Measurements from ENCODE around the gene SRRM3. TPM values are rescaled to one million over a fixed set of nuclear protein-coding genes. Genes with fewer than 3 reads are reported as not detected.

The SRRM3 gene
- total and polyA plus RNA-seq, 9 of the 15 experiments (the other 6 are each of a cell fraction or from before 2014, with no cell fraction given), result 0.04 to 0.91 (median 0.46) TPM; not detected in 2

GRCh38 chr7:76191783-76192240 lies 9.9 kb upstream of the SRRM3 start (continued):
- no peak for TF ChIP-seq RBFOX2 (IDR thresholded peaks at IDR 0.05; ENCODE audit: low read depth, low read length)
- TF ChIP-seq MED1 (CRISPR knock-in tag; IDR thresholded peaks at IDR 0.05; ENCODE audit: borderline replicate concordance), result no peak
- no peak for TF ChIP-seq ZNF707 (CRISPR knock-in tag; conservative IDR thresholded peaks at IDR 0.05)
- no peak for TF ChIP-seq ZNF146 (CRISPR knock-in tag; IDR thresholded peaks at IDR 0.05; ENCODE audit: unreplicated experiment)
- TF ChIP-seq HNRNPK (IDR thresholded peaks at IDR 0.05; ENCODE audit: low read depth, low read length, poor library complexity, severe bottlenecking), result no peak
- TF ChIP-seq, protein P1, sequence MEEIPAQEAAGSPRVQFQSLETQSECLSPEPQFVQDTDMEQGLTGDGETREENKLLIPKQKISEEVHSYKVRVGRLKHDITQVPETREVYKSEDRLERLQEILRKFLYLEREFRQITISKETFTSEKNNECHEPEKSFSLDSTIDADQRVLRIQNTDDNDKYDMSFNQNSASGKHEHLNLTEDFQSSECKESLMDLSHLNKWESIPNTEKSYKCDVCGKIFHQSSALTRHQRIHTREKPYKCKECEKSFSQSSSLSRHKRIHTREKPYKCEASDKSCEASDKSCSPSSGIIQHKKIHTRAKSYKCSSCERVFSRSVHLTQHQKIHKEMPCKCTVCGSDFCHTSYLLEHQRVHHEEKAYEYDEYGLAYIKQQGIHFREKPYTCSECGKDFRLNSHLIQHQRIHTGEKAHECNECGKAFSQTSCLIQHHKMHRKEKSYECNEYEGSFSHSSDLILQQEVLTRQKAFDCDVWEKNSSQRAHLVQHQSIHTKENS (CRISPR knock-in tag; IDR thresholded peaks at IDR 0.05), result no peak
- TF ChIP-seq ZBTB7A (IDR thresholded peaks at IDR 0.05; ENCODE audit: borderline replicate concordance, control insufficient read depth, low read depth, low read length), result no peak; the same call in 1 of the 2 replicates
- TF ChIP-seq ZNF609 (CRISPR knock-in tag; IDR thresholded peaks at IDR 0.05; ENCODE audit: borderline replicate concordance), result no peak
- no peak for TF ChIP-seq ILF3 (IDR thresholded peaks at IDR 0.05; ENCODE audit: borderline replicate concordance)
- no peak for TF ChIP-seq SMC3 (conservative IDR thresholded peaks at IDR 0.05; ENCODE audit: insufficient read depth, low read depth, low read length)
- TF ChIP-seq, protein P2, sequence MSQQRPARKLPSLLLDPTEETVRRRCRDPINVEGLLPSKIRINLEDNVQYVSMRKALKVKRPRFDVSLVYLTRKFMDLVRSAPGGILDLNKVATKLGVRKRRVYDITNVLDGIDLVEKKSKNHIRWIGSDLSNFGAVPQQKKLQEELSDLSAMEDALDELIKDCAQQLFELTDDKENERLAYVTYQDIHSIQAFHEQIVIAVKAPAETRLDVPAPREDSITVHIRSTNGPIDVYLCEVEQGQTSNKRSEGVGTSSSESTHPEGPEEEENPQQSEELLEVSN (IDR thresholded peaks at IDR 0.05; ENCODE audit: borderline replicate concordance in 1 of 2, extremely low read depth in 1 of 2, insufficient read depth in 1 of 2, insufficient read length in 1 of 2, low read depth in 1 of 2, low read length in 1 of 2, poor library complexity in 1 of 2, severe bottlenecking in 1 of 2), result no peak
- no peak for TF ChIP-seq ZNF511 (CRISPR knock-in tag; IDR thresholded peaks at IDR 0.05)
- TF ChIP-seq ZSCAN32 (CRISPR knock-in tag; IDR thresholded peaks at IDR 0.05), result no peak
- TF ChIP-seq, protein P3, sequence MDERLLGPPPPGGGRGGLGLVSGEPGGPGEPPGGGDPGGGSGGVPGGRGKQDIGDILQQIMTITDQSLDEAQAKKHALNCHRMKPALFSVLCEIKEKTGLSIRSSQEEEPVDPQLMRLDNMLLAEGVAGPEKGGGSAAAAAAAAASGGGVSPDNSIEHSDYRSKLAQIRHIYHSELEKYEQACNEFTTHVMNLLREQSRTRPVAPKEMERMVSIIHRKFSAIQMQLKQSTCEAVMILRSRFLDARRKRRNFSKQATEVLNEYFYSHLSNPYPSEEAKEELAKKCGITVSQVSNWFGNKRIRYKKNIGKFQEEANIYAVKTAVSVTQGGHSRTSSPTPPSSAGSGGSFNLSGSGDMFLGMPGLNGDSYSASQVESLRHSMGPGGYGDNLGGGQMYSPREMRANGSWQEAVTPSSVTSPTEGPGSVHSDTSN (CRISPR knock-in tag; IDR thresholded peaks at IDR 0.05; ENCODE audit: low read depth), result no peak
- TF ChIP-seq, protein P3 (tag; conservative IDR thresholded peaks at IDR 0.05; ENCODE audit: low read depth), result no peak
- no peak for TF ChIP-seq ZNF263 (CRISPR knock-in tag; IDR thresholded peaks at IDR 0.05; ENCODE audit: borderline replicate concordance)

All from K562 (cell line).